Ramos (cell line): ENCODE results near the gene PPARA.
"Not testable (repeated sequence)": the region's sequence is repeated elsewhere in the genome, so short reads cannot be mapped to it uniquely, and the experiment has no call there.

ENCODE experiments used
- in situ Hi-C: fragments of 300-500 bp; cut with MboI; formaldehyde crosslinking; loops from one replicate; pipeline ENCODE4 v1.14.3; 2022; ENCODE audit warnings: low sequenced_read_pairs; ENCODE audit not compliant: unreplicated experiment

PPARA gene

GRCh38 chr22:46196278-46196677, 46.0 kb downstream of the PPARA start:
- in situ Hi-C loops = no loop called here

GRCh38 chr22:46198274-46198673, 47.9 kb downstream of the PPARA start:
- in situ Hi-C loops = no loop called here

GRCh38 chr22:46198806-46199205, 48.5 kb downstream of the PPARA start:
- in situ Hi-C loops = not testable (repeated sequence)

GRCh38 chr22:46201059-46201757, 50.9 kb downstream of the PPARA start:
- in situ Hi-C loops = no loop called here

- in situ Hi-C loops = no loop called here
These were observed 52.7 kb downstream of the PPARA start for GRCh38 chr22:46202897-46203600.

- in situ Hi-C loops = no loop called here
These were observed 53.3 kb downstream of the PPARA start for GRCh38 chr22:46203601-46203980.

GRCh38 chr22:46209262-46209661, 58.9 kb downstream of the PPARA start:
- in situ Hi-C loops = no loop called here

- in situ Hi-C loops = no loop called here
These were observed 61.9 kb downstream of the PPARA start for GRCh38 chr22:46212195-46212594.

GRCh38 chr22:46213052-46213451, 62.7 kb downstream of the PPARA start:
- in situ Hi-C loops = no loop called here

- in situ Hi-C loops = no loop called here
These were observed 63.8 kb downstream of the PPARA start for GRCh38 chr22:46214149-46214548.

- in situ Hi-C loops = no loop called here
These were observed 64.3 kb downstream of the PPARA start for GRCh38 chr22:46214616-46215015.

GRCh38 chr22:46219636-46220035, 69.3 kb downstream of the PPARA start:
- in situ Hi-C loops = no loop called here

- in situ Hi-C loops = no loop called here
These were observed 70.6 kb downstream of the PPARA start for GRCh38 chr22:46220921-46221320.

- in situ Hi-C loops = no loop called here
These were observed 73.9 kb downstream of the PPARA start for GRCh38 chr22:46224044-46224897.

- in situ Hi-C loops = no loop called here
These were observed 74.6 kb downstream of the PPARA start for GRCh38 chr22:46224898-46225290.

- in situ Hi-C loops = no loop called here
These were observed 75.3 kb downstream of the PPARA start for GRCh38 chr22:46225631-46226030.

GRCh38 chr22:46226577-46226976, 76.3 kb downstream of the PPARA start:
- in situ Hi-C loops = no loop called here

GRCh38 chr22:46229701-46230100, 79.4 kb downstream of the PPARA start:
- in situ Hi-C loops = no loop called here

GRCh38 chr22:46230262-46230901, 80.1 kb downstream of the PPARA start:
- in situ Hi-C loops = no loop called here

GRCh38 chr22:46233231-46233630, 82.9 kb downstream of the PPARA start:
- in situ Hi-C loops = no loop called here

GRCh38 chr22:46234969-46235368, 84.6 kb downstream of the PPARA start:
- in situ Hi-C loops = no loop called here
